CD14-positive monocyte (primary cell): ENCODE results near the gene CDH4. TPM values are rescaled to one million over a fixed set of nuclear protein-coding genes. Genes with fewer than 3 reads are reported as not detected.
"Not testable (repeated sequence)": the region's sequence is repeated elsewhere in the genome, so short reads cannot be mapped to it uniquely, and the experiment has no call there.

Experiments used
- DNase-seq, 3 donors: peaks; one replicate each; pipeline ENCODE4 v3.0.0-alpha.2; 2011 to 2022
- H2AFZ ChIP-seq: 2 replicates; pipeline ENCODE4 v1.6.0; 2012; ENCODE audit warnings: mild to moderate bottlenecking, low read depth, low read length, inconsistent platforms; ENCODE audit not compliant: insufficient read depth, poor library complexity, severe bottlenecking
- H3K27ac ChIP-seq, 2 donors: 1 replicate in 1 of 2; 2 replicates in 1 of 2; pipeline ENCODE4 v1.5.1; 2012 to 2013; ENCODE audit warnings: low read length in 2 of 2, control low read depth in 1 of 2, inconsistent platforms in 1 of 2, low read depth in 1 of 2, mild to moderate bottlenecking in 1 of 2
- H3K27me3 ChIP-seq, 2 donors: one replicate each; pipeline versions ENCODE4 v1.6.0 to v1.6.1; 2011 to 2013; ENCODE audit warnings: low read length in 2 of 2; ENCODE audit not compliant: control insufficient read depth in 2 of 2, insufficient read depth in 2 of 2
- H3K36me3 ChIP-seq, 2 donors: replicated peaks in 1 of 2; 1 replicate in 1 of 2; 2 replicates in 1 of 2; pipeline versions ENCODE4 v1.5.1 to v1.6.1; 2012 to 2013; ENCODE audit warnings: low read length in 2 of 2, control low read depth in 1 of 2, inconsistent platforms in 1 of 2, mild to moderate bottlenecking in 1 of 2; ENCODE audit not compliant: insufficient read depth in 2 of 2, control insufficient read depth in 1 of 2
- H3K4me1 ChIP-seq, 2 donors: 1 replicate in 1 of 2; 2 replicates in 1 of 2; pipeline versions ENCODE4 v1.5.1 to v1.6.1; 2012 to 2013; ENCODE audit warnings: low read length in 2 of 2, control low read depth in 1 of 2, inconsistent platforms in 1 of 2, mild to moderate bottlenecking in 1 of 2, moderate library complexity in 1 of 2; ENCODE audit not compliant: insufficient read depth in 2 of 2, control insufficient read depth in 1 of 2
- H3K4me2 ChIP-seq: replicated peaks from 2 replicates; pipeline ENCODE3; 2012; ENCODE audit warnings: low read length, moderate library complexity, mild to moderate bottlenecking; ENCODE audit not compliant: poor library complexity, severe bottlenecking; ENCODE audit errors: extremely low read depth
- H3K4me3 ChIP-seq, 3 experiments: fragments of 200-600 bp in 1 of 3; sonication (generic) in 1 of 3; replicated peaks in 1 of 3; 1 replicate in 2 of 3; 2 replicates in 1 of 3; pipeline ENCODE4 v1.5.1; 2011 to 2013; ENCODE audit warnings: low read length in 3 of 3, mild to moderate bottlenecking in 3 of 3, control low read depth in 2 of 3, low read depth in 2 of 3, inconsistent platforms in 1 of 3, moderate library complexity in 1 of 3
- H3K79me2 ChIP-seq: 2 replicates; pipeline ENCODE4 v1.6.0; 2012; ENCODE audit warnings: mild to moderate bottlenecking, control low read depth, inconsistent platforms, low read length, moderate library complexity; ENCODE audit not compliant: insufficient read depth
- H3K9ac ChIP-seq: 2 replicates; pipeline ENCODE4 v1.6.0; 2017; ENCODE audit warnings: low read length, mild to moderate bottlenecking; ENCODE audit not compliant: insufficient read depth, poor library complexity, severe bottlenecking
- H3K9me3 ChIP-seq, 2 donors: replicated peaks in 1 of 2; 1 replicate in 1 of 2; 2 replicates in 1 of 2; pipeline versions ENCODE4 v1.5.1 to v1.6.1; 2012 to 2013; ENCODE audit warnings: low read length in 2 of 2, control low read depth in 1 of 2; ENCODE audit not compliant: control insufficient read depth in 1 of 2, insufficient read depth in 1 of 2
- H4K20me1 ChIP-seq: 2 replicates; pipeline ENCODE4 v1.6.0; 2012; ENCODE audit warnings: mild to moderate bottlenecking, low read length, control low read depth, moderate library complexity; ENCODE audit not compliant: insufficient read depth
- H3K27ac Mint-ChIP-seq, 7 donors: one replicate each; pipeline ENCODE4 v1.8.0; 2020; ENCODE audit warnings: mild to moderate bottlenecking in 7 of 7, mixed read lengths in 7 of 7, moderate library complexity in 6 of 7, inconsistent platforms in 2 of 7
- H3K27me3 Mint-ChIP-seq, 3 donors: one replicate each; pipeline ENCODE4 v1.8.0; 2021 to 2022; ENCODE audit warnings: low read depth in 3 of 3, mild to moderate bottlenecking in 3 of 3, mixed read lengths in 3 of 3, moderate library complexity in 3 of 3, inconsistent platforms in 1 of 3
- H3K36me3 Mint-ChIP-seq, 2 donors: one replicate each; pipeline ENCODE4 v1.8.0; 2020; ENCODE audit warnings: mixed read lengths in 2 of 2, inconsistent platforms in 1 of 2, mild to moderate bottlenecking in 1 of 2
- H3K4me1 Mint-ChIP-seq: one replicate; pipeline ENCODE4 v1.8.0; 2020; ENCODE audit warnings: mild to moderate bottlenecking, mixed read lengths
- H3K4me3 Mint-ChIP-seq, 2 donors: one replicate each; pipeline ENCODE4 v1.8.0; 2020; ENCODE audit warnings: mild to moderate bottlenecking in 2 of 2, mixed read lengths in 2 of 2, moderate library complexity in 1 of 2
- H3K9me3 Mint-ChIP-seq, 7 donors: one replicate each; pipeline ENCODE4 v1.8.0; 2020 to 2022; ENCODE audit warnings: mixed read lengths in 7 of 7, mild to moderate bottlenecking in 6 of 7, moderate library complexity in 6 of 7, inconsistent platforms in 2 of 7
- CTCF ChIP-seq: fragments of 200-600 bp; IDR thresholded peaks from one replicate; pipeline ENCODE4 v1.8.0; 2022; ENCODE audit warnings: antibody characterized with exemption, mild to moderate bottlenecking
- WGBS: methylation state at CpG from one replicate; pipeline ENCODE4 v1.1.5; 2013; ENCODE audit warnings: missing lambda C conversion rate; ENCODE audit not compliant: insufficient coverage; 5-methylcytosine and 5-hydroxymethylcytosine counted together
- intact Hi-C, 2 donors: fragments of 100-400 bp; cut with micrococcal nuclease; formaldehyde crosslinking; loops; one replicate each; pipeline versions ENCODE4 v1.15.0 to v1.15.1; 2023
- polyA plus RNA-seq, 3 donors: library from polyadenylated mRNA; depleted of rRNA in 1 of 3; unstranded in 2 of 3; stranded (reverse) in 1 of 3; fragments of 300-500 nt in 2 of 3; fragments of >200 nt in 1 of 3; fragmentation: Illumina TruSeq in 2 of 3; gene quantifications; 1 replicate in 2 of 3; 2 replicates in 1 of 3; pipeline ENCODE4 v1.2.3, GENCODE V29; 2012 to 2021

The CDH4 gene
- polyA plus RNA-seq, 3 donors, result not detected

GRCh38 chr20:61970357-61970756 lies 718.3 kb downstream of the CDH4 start:
- no peak overlapping the region for H3K4me3 Mint-ChIP-seq
- DNase-seq, result no peak
- no peaks in the 10 kb centered on the region for H3K4me1 ChIP-seq
- H3K27ac ChIP-seq, result no peak overlapping the region
- 100% methylated on average over 3 of the region's 14 CpGs for whole genome bisulfite sequencing
- H4K20me1 ChIP-seq, result no peaks in the 10 kb centered on the region
- no peak overlapping the region for H3K4me3 ChIP-seq
- no peak overlapping the region for H3K27ac Mint-ChIP-seq
- TF ChIP-seq CTCF, result no peak
- H3K36me3 ChIP-seq, result peaks cover 23 to 31% of the 10 kb centered on the region in 2 donors
- peaks cover 9 to 23% of the 10 kb centered on the region in 2 donors for H3K9me3 ChIP-seq
- H3K79me2 ChIP-seq, result no peaks in the 10 kb centered on the region
- H3K27me3 Mint-ChIP-seq, result peaks cover 9 to 18% (median 11%) of the 10 kb centered on the region in 3 donors
- H3K9ac ChIP-seq, result no peak overlapping the region
- H3K4me1 Mint-ChIP-seq, result no peaks in the 10 kb centered on the region
- peaks cover 2 to 10% of the 10 kb centered on the region in 2 donors for H3K27me3 ChIP-seq
- H3K9me3 Mint-ChIP-seq, result peaks cover 7 to 17% (median 11%) of the 10 kb centered on the region in 7 donors
- intact Hi-C loops, result no loop called here
- H2AFZ ChIP-seq, result no peak overlapping the region
- no peak overlapping the region for H3K4me2 ChIP-seq
- peaks cover 28 to 31% of the 10 kb centered on the region in 2 donors for H3K36me3 Mint-ChIP-seq

DNA sequence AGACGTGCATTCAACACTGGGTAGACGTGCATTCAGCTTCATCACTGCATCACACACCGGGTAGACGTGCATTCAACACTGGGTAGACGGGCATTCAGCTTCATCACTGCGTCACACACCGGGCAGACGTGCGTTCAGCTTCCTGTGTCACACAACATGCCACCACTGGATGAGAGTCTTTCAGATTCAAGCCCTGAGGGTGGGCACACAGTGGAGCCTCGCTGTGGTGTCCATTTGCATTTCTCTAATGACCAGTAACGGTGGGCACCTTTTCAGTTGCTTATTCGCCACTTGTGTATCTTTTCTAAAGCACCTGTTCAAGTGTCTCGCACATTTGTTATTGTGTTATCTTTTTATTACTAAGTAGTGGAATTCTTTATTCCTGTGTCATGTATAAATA lies 719.5 kb downstream of the CDH4 start:
- intact Hi-C loops, H3K4me3 ChIP-seq, H3K27me3 ChIP-seq, H3K79me2 ChIP-seq, H3K27ac ChIP-seq, H2AFZ ChIP-seq, H3K27ac Mint-ChIP-seq, H3K4me1 Mint-ChIP-seq, H3K4me3 Mint-ChIP-seq, H3K4me1 ChIP-seq, DNase-seq, H4K20me1 ChIP-seq, H3K27me3 Mint-ChIP-seq, H3K4me2 ChIP-seq, H3K9ac ChIP-seq: not testable (repeated sequence)
- peaks cover 9 to 28% of the 10 kb centered on the region in 2 donors for H3K9me3 ChIP-seq
- 100% methylated on average over 6 of the region's 13 CpGs for WGBS
- H3K36me3 ChIP-seq, result peaks cover 34 to 44% of the 10 kb centered on the region in 2 donors
- Mint-ChIP-seq H3K9me3 (peaks cover 9 to 17% (median 11%) of the 10 kb centered on the region in 7 donors), H3K36me3 (peaks cover 36 to 43% of the 10 kb centered on the region in 2 donors)
